GM19438 (cell line): ENCODE results near the gene XDH.

Experiments
- ATAC-seq: cut with Tn5 transposase; IDR thresholded peaks from one replicate; pipeline ENCODE4 v1.9.1; 2021; ENCODE audit warnings: low read depth; ENCODE audit not compliant: unreplicated experiment

XDH gene

GRCh38 chr2:31404827-31405226 lies 9.7 kb downstream of the XDH start:
- no peak for ATAC-seq

- ATAC-seq = no peak
These were observed 10.2 kb downstream of the XDH start for GRCh38 chr2:31404302-31404701.

- ATAC-seq = no peak
These were observed 12.2 kb downstream of the XDH start for GRCh38 chr2:31402388-31402787.

GRCh38 chr2:31401580-31401979 lies 13.0 kb downstream of the XDH start:
- ATAC-seq = no peak

GRCh38 chr2:31398881-31399280 lies 15.7 kb downstream of the XDH start:
- ATAC-seq = no peak

- ATAC-seq = no peak
These were observed 17.4 kb downstream of the XDH start for GRCh38 chr2:31397094-31397493.

GRCh38 chr2:31390324-31390723 lies 24.2 kb downstream of the XDH start:
- ATAC-seq = no peak

GRCh38 chr2:31388736-31389135 lies 25.8 kb downstream of the XDH start:
- ATAC-seq = no peak

- ATAC-seq = no peak
These were observed 26.7 kb downstream of the XDH start for GRCh38 chr2:31387850-31388249.

- no peak for ATAC-seq
These were observed 27.9 kb downstream of the XDH start for GRCh38 chr2:31386648-31387047.

- no peak for ATAC-seq
These were observed 28.4 kb downstream of the XDH start for GRCh38 chr2:31386172-31386571.

GRCh38 chr2:31384771-31385276 lies 29.7 kb downstream of the XDH start:
- ATAC-seq = no peak

- ATAC-seq = no peak
These were observed 30.2 kb downstream of the XDH start for GRCh38 chr2:31384351-31384750.

- no peak for ATAC-seq
These were observed 30.9 kb downstream of the XDH start for GRCh38 chr2:31383471-31384153.

GRCh38 chr2:31382452-31383120 lies 32.0 kb downstream of the XDH start:
- no peak for ATAC-seq

- no peak for ATAC-seq
These were observed 32.9 kb downstream of the XDH start for GRCh38 chr2:31381601-31382000.

GRCh38 chr2:31380243-31380642 lies 34.3 kb downstream of the XDH start:
- no peak for ATAC-seq

- ATAC-seq = no peak
These were observed 34.8 kb downstream of the XDH start for GRCh38 chr2:31379747-31380146.

GRCh38 chr2:31378791-31379501 lies 35.6 kb downstream of the XDH start:
- ATAC-seq = no peak

GRCh38 chr2:31378389-31378788 lies 36.2 kb downstream of the XDH start:
- no peak for ATAC-seq

GRCh38 chr2:31373127-31373526 lies 41.4 kb downstream of the XDH start:
- no peak for ATAC-seq

- ATAC-seq = no peak
These were observed 42.4 kb downstream of the XDH start for GRCh38 chr2:31372097-31372496.
